NCI-H510A (cell line): ENCODE data around the gene MTA1.

Experiments used
- DNase-seq: peaks from one replicate; lab custom pipeline; 2025; lab: John Stamatoyannopoulos, UW

MTA1 gene

DNA sequence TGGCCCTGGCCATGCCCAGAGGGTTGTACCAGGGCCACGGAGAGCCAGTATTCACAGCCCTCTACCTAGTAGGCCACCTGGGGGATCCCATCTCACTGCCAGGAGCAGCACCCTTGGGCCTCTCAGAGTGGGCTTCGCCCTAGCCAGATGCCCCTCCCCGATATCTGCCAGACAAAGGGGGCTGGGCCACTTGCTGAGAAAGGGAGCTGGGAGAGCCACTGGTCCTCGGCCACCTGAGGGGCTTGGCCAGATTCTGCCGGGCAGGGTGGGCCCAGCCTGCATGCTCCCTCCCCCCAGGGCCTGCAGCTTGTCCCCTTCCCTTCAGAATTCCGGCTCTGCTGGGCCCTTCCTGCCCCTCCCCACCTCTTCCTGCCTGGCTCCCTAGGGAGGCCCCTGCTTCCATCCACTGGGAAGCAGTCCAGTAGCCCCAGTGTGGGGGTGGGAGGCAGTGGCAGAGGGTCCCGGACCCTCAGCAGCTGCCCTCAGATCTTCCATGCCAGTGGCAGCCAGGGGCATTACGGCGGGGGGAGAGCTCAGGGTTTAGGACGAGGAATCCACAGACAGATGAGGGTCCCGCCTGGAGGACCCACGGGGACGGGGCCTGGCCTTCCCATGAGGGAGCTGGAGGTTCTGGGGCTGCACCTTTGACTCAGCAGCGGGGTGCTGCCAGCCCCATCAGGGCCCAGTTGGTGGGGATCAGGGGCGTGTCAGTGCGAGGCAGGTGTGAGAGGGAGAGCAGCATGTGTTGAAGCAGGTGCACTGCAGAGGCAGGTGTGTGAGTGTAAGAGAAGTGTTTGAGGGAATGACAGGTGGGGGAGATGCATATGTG, 57.4 kb downstream of the MTA1 start:
- no peak for DNase-seq

DNA sequence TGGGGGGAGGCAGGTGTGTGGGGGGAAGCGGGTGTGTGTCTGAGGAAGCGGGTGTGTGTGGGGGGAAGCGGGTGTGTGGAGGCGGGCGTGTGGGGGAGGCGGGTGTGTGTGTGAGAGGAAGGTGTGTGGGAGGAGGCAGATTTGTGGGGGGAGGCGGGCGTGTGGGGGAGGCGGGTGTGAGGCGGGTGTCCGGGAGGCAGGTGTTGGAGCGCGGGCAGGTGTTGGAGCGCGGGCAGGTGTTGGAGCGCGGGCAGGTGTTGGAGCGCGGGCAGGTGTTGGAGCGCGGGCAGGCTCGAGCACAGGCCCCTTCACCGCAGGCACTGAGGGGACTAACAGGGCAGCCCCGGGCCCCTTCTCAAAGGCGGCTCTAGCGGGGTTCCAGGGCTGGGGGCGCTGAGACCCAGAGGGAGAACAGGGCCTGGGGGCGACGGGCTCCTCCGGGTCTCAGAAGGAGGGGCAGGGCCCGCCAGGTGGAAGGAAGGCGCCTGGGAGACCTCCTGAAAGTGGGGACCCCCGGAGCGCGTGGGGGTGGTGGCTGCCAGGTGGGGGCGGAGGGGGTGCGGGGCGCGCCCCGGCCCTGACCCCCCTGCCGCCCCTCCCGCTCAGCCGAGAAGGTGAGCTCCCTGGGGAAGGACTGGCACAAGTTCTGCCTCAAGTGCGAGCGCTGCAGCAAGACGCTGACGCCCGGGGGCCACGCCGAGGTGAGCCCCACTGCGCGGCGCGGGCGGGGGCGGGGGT, 58.2 kb downstream of the MTA1 start:
- DNase-seq = no peak

DNA sequence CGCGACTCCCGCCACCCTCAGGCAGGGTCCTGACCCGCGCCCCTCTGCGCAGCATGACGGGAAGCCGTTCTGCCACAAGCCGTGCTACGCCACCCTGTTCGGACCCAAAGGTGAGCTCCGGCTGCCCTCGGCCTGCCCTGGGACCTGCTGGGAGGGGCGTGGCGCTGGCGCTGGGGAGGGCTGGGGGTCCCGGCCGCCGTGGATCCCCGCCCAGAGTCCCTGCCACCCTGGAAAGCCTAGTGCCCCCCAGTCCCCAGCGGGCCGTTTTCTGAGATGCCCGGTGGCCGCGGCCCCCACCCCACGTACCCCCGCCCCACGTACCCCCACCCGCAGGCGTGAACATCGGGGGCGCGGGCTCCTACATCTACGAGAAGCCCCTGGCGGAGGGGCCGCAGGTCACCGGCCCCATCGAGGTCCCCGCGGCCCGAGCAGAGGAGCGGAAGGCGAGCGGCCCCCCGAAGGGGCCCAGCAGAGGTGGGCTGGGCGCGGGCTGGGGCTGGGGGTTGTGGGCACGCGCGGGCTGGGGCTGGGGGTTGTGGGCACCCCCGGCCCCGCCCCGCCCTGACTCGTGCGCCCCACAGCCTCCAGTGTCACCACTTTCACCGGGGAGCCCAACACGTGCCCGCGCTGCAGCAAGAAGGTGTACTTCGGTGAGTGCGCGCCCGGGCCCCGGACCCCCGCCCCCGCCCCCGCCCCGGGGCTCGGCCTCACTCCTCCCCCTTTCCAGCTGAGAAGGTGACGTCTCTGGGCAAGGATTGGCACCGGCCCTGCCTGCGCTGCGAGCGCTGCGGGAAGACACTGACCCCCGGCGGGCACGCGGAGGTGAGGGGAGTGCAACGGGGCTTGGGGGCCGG, 59.0 kb downstream of the MTA1 start:
- no peak for DNase-seq

- no peak for DNase-seq
Measured at GRCh38 chr14:105479431-105480158, 60.0 kb downstream of the MTA1 start.

GRCh38 chr14:105480199-105480746, 60.6 kb downstream of the MTA1 start:
- no peak for DNase-seq

- peak; percentile 63 for DNase-seq
Measured at GRCh38 chr14:105480807-105481801, 61.5 kb downstream of the MTA1 start.

GRCh38 chr14:105481886-105482457, 62.3 kb downstream of the MTA1 start:
- peak; percentile 83 for DNase-seq

GRCh38 chr14:105482486-105483110, 63.0 kb downstream of the MTA1 start:
- DNase-seq = no peak

DNA sequence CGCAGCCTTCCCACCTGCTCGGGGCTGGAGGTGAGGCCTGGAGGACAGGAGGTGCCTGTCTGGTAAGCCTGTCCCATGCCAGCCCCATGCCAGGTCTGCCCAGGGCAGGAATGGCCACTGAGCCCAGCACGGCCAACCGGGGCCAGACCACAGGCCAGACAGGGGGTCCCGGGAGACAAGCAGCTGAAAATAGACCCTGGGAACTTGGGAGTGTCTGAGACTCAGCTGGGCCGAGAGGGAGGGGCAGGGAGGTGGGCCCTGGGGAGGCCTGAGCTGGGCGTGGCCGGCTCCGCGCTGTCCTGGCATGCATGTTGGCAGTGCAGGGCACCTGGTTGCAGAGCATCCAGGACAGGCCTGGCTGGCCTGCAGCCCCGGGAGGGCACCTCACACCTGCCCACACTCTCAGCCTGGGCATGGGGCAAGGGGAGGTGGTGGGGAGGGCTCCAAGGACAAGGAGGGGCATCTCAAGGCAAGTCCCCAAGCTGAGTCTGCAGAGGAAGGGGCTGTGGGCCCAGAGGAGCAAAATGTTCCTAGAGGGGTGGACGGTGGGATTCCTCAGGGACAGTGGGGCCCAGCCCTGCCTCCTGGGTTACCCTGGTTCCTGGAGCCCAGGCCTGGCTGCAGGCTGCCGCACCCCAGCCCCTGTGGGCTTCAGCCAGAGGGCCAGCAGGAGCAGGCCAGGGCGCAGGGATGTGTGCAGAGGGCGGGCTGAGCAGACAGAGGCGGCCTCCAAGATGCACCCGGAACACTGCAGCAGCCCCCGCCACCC, 63.9 kb downstream of the MTA1 start:
- DNase-seq = no peak

DNA sequence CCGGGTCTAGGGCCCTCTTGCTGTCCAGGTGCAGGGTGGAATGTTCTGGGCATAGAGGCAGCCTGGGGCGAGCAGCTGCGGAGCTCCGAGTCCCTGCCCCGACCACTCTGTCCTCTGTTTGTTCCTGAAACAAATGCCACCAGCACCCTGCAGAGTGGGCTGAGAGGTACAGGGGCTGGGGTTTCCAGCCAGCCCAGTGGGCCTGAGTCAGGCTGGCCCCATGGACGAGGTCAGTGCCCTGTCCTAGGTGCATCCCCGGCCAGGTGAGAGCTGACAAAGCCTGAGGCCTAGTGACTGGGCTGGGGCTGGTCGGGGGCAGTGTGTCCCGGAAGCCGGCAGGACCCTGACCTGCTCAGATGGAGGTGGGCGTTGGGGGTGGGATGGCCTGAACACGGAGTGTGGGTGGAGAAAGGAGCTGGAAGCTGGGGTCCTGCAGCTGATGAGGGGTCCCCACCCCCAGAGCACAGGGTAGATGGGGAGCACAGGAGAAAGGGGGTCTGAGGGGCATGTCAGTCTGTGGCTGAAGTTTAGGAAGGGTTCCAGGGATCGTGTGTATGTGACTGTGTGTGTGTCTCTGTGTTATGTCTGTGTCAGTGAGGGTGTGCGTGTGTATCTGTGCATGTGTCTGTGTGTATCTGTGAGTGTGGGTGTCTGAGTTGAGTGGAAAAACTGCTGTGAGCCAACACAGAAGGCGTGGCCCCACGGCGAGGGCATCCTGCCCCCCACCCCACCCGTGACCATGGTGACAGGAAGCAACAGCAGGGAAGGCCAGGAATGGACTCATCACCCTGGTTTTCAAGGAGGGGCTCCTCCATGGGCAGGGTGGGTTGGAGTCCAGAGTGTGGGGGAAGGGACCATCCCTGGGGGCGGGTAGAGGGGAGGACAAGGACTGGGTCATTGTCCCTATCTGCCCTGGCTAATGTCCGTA, 64.7 kb downstream of the MTA1 start:
- no peak for DNase-seq

DNA sequence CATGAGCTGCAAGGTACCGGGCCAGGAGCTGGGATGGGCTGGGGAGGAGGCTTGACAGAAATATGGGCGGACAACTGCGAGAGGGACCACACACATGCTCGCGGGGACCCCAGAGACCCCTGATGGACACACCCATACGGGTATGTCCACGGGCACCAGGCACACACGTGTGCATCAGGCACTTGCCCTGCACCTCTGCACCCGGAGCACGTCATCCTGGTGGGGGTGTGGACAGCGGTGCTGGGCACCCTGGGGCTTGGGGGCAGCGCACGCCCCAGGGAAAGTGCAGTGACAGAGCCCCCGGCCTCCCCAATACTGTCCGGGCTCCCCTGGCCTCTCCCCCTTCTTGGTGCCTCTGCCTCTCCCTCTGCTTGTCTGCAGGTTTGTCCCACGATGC, 65.4 kb downstream of the MTA1 start:
- no peak for DNase-seq

- DNase-seq = no peak
Measured at GRCh38 chr14:105485739-105486162, 66.1 kb downstream of the MTA1 start.

DNA sequence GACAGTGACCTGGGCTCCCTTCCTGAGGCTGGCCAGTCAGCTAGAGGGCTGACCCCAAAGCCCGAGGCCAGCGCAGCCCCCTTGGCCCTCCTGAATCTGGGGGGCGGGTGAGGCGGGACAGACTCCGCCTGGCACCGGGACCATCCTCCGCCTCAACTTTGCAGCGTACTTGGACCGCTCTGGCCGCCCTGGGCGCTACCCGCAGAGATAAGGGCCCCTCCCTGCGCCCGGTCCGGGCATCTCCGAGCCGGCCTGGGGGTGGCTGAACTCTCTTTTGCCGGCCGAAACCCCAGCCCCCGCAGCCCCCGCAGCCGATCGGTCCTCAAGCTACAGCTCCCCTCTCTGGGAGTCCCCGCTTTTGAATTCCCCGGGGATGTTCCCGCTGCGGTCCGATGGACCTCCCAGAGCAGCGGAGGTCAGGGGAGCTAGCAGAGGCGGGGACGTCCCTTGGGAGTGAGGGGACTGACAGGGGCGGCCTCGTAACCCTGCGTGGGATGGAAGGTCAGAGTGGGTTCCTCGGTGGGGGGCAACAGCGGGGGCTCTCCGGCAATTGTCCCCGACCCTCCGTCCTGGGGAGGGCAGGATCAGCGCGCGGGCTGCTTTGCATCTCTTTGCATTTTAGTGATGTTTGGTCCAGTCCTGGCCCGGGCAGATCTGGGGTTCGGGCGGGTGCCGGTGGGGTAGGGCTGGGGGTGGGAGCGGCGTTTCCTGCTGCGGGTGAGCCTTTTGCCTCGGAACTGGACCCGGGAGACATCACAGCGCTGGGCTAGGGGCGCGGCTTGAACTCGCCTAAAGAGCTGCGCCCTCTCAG, 66.7 kb downstream of the MTA1 start, which contains the start of gene CRIP1:
Gene CRIP1 (plus strand): TSS at position 724 of the 811 bp plus-strand sequence. CDS start 374 bp downstream, outside the sequence.
- no peak for DNase-seq

DNA sequence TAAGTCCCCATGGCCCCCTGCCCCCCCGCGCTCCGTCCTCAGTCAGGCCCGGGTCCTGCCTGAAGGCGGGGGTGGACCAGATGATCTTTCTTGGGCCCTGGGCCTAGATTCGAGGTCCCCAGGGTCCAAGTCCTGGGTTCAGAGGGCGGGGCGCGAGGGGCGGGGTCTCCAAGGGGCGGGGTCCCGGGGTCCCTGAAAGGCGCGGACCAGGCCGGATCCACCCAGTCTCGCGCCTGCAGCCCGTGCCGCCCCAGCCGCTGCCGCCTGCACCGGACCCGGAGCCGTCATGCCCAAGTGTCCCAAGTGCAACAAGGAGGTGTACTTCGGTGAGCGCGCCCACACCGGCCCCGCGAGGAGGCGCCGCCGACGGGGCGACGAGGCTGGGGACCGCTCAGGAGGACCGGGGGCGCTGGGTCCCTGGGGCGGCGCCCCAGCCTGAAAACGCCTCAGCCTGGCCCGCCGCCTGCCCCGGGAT, 67.4 kb downstream of the MTA1 start:
- no peak for DNase-seq

DNA sequence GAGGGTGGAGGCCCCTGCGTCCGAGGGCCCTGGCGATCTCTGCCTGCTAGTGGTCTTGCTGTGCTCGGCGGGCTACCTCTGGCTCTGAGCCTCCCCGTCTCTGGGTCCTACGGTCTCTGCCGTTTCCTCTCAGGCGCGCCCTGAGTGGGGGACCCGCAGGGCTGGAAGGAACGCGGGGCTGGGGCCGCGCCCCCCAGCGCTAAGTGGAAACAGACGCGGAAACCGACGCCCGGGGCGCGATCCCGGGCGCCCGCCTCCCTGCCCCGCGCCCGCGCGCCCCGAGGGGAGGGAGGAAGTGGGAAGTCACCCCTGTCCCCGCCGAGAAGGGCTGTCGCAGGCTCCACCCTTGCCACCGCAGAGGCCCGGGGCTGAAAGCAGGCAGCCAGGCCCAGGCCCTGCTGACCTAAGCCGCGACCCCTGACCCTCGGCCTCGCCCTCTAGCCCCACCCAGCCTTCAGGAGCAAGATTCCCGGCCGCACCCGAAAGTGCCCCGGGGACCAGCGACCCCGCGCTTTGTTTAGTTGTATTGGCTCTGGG, 67.9 kb downstream of the MTA1 start:
- DNase-seq = no peak
